CD4-positive, alpha-beta T cell (primary cell): ENCODE data around the gene GPATCH2L. TPM values are rescaled to one million over a fixed set of nuclear protein-coding genes. Genes with fewer than 3 reads are reported as not detected.

ENCODE experiments used
- ATAC-seq: fragments of 200-7000 bp; cut with Tn5 transposase; one replicate; pipeline ENCODE4 v1.10.0; 2022; ENCODE audit warnings: mild to moderate bottlenecking; ENCODE audit not compliant: poor library complexity
- CTCF ChIA-PET: fragments of 350-600 bp; sonication (Branson Sonifier 250); formaldehyde crosslinking; loops from one replicate; lab custom pipeline; 2021; ENCODE audit warnings: antibody characterized with exemption, inconsistent platforms; lab: Charles Lee
- POLR2A ChIA-PET: fragments of 350-600 bp; sonication (Branson Sonifier 250); formaldehyde crosslinking; loops from one replicate; lab custom pipeline; 2021; ENCODE audit warnings: antibody characterized with exemption, inconsistent platforms; lab: Charles Lee
- DNase-seq, 14 experiments: peaks; one replicate each; pipeline ENCODE4 v3.0.0-alpha.2; 2013 to 2020; ENCODE audit warnings: mixed read lengths in 2 of 14
- H3K27ac ChIP-seq, 2 donors: one replicate each; pipeline versions ENCODE4 v1.5.1 to v1.7.0; 2013; ENCODE audit warnings: low read length in 2 of 2, low read depth in 1 of 2, mild to moderate bottlenecking in 1 of 2
- H3K27me3 ChIP-seq, 2 experiments: 1 replicate in 1 of 2; 2 replicates in 1 of 2; pipeline versions ENCODE4 v1.6.1 to v1.7.0; 2013; ENCODE audit warnings: low read length in 2 of 2, control low read depth in 1 of 2, mild to moderate bottlenecking in 1 of 2, moderate library complexity in 1 of 2; ENCODE audit not compliant: insufficient read depth in 2 of 2, control insufficient read depth in 1 of 2
- H3K36me3 ChIP-seq: one replicate; pipeline ENCODE4 v1.6.1; 2013; ENCODE audit warnings: low read length, control low read depth; ENCODE audit not compliant: insufficient read depth
- H3K4me1 ChIP-seq: one replicate; pipeline ENCODE4 v1.6.1; 2013; ENCODE audit warnings: low read length, control low read depth; ENCODE audit not compliant: insufficient read depth
- H3K4me3 ChIP-seq: one replicate; pipeline ENCODE4 v1.5.1; 2013; ENCODE audit warnings: mild to moderate bottlenecking, low read length, moderate library complexity
- H3K9me3 ChIP-seq, 2 experiments: 1 replicate in 1 of 2; 2 replicates in 1 of 2; pipeline versions ENCODE4 v1.6.1 to v1.7.0; 2013; ENCODE audit warnings: low read length in 2 of 2, mild to moderate bottlenecking in 2 of 2, control low read depth in 1 of 2, moderate library complexity in 1 of 2; ENCODE audit not compliant: control insufficient read depth in 1 of 2, insufficient read depth in 1 of 2
- H3K27ac Mint-ChIP-seq: one replicate; pipeline ENCODE4 v1.8.0; 2020; ENCODE audit warnings: mixed read lengths
- H3K27me3 Mint-ChIP-seq: one replicate; pipeline ENCODE4 v1.8.0; 2021; ENCODE audit warnings: mixed read lengths
- H3K36me3 Mint-ChIP-seq: one replicate; pipeline ENCODE4 v1.8.0; 2021; ENCODE audit warnings: low read depth, mixed read lengths
- H3K4me1 Mint-ChIP-seq: one replicate; pipeline ENCODE4 v1.8.0; 2021; ENCODE audit warnings: low read depth, mixed read lengths
- H3K4me3 Mint-ChIP-seq: one replicate; pipeline ENCODE4 v1.8.0; 2020; ENCODE audit warnings: mild to moderate bottlenecking, mixed read lengths
- H3K9me3 Mint-ChIP-seq: one replicate; pipeline ENCODE4 v1.8.0; 2020; ENCODE audit warnings: mixed read lengths
- CTCF ChIP-seq: fragments of 200-600 bp; IDR thresholded peaks from one replicate; pipeline ENCODE4 v1.8.0; 2022; ENCODE audit warnings: antibody characterized with exemption, mild to moderate bottlenecking
- intact Hi-C, 2 experiments: fragments of 100-400 bp; cut with DNase I in 1 of 2; cut with micrococcal nuclease in 1 of 2; formaldehyde crosslinking; loops; one replicate each; pipeline versions ENCODE4 v1.15.1 to v1.9.0; 2023 to 2025; cut with DNase I, micrococcal nuclease
- total RNA-seq, 174 experiments: library from RNA in 2 of 174; stranded (reverse) in 2 of 174; gene quantifications; one replicate each; pipeline ENCODE4 v1.2.3 and lab custom pipeline; 2021 to 2026

The GPATCH2L gene
- total RNA-seq, 2 experiments from 2014 or later: 56.0 to 61.5 TPM

DNA sequence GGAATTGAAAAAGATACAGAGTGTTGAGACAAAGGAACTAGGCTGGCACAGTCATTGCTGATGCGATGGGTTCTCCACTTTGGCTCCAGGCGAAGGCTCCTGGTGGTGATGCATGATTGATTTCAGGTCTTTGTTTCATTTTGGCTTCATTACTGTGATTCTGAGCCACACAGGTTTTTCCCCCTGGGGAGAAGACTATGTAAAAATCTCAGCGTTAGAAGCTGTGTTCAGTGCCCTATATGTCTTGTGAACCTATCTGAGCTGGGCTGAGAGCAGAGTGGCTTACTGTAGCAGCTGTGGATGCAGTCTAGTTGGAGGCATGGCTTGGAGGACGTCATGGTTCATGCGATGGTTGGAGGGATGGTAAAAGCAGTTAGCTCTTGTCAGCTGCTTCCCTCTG is 54.0 kb downstream of the GPATCH2L start:
- no peak for ATAC-seq
- POLR2A ChIA-PET: no interaction called here
- no peak overlapping the region for H3K27ac Mint-ChIP-seq
- no peaks in the 10 kb centered on the region for H3K4me1 ChIP-seq
- no peak overlapping the region for H3K4me3 ChIP-seq
- H3K27me3 ChIP-seq: no peaks in the 10 kb centered on the region
- no peak for DNase-seq
- H3K9me3 ChIP-seq: no peaks in the 10 kb centered on the region
- no peak for TF ChIP-seq CTCF
- no peak overlapping the region for H3K27ac ChIP-seq
- peaks cover 52% of the 10 kb centered on the region for H3K36me3 Mint-ChIP-seq
- H3K36me3 ChIP-seq: peaks cover 32% of the 10 kb centered on the region
- no peak overlapping the region for H3K4me3 Mint-ChIP-seq
- intact Hi-C loops: no loop called here
- no peaks in the 10 kb centered on the region for H3K4me1 Mint-ChIP-seq
- no peaks in the 10 kb centered on the region for H3K9me3 Mint-ChIP-seq
- no peaks in the 10 kb centered on the region for H3K27me3 Mint-ChIP-seq
- CTCF ChIA-PET: no interaction called here

GRCh38 chr14:76208340-76208739 is 56.6 kb downstream of the GPATCH2L start:
- Histone ChIP-seq H3K36me3 (peaks cover 6% of the 10 kb centered on the region), H3K4me3 (no peak overlapping the region), H3K4me1 (no peaks in the 10 kb centered on the region), H3K9me3 (no peaks in the 10 kb centered on the region), H3K27me3 (no peaks in the 10 kb centered on the region), H3K27ac (no peak overlapping the region)
- ChIA-PET POLR2A (no interaction called here), CTCF (no interaction called here)
- Mint-ChIP-seq H3K9me3 (peaks cover 8% of the 10 kb centered on the region), H3K4me3 (no peak overlapping the region), H3K36me3 (peaks cover 25% of the 10 kb centered on the region), H3K4me1 (no peaks in the 10 kb centered on the region), H3K27ac (no peak overlapping the region), H3K27me3 (no peaks in the 10 kb centered on the region)
- intact Hi-C loops: no loop called here
- ATAC-seq: no peak
- no peak for DNase-seq
- TF ChIP-seq CTCF: no peak

- Histone ChIP-seq H3K4me3 (no peak overlapping the region), H3K27ac (no peak overlapping the region), H3K27me3 (no peaks in the 10 kb centered on the region), H3K36me3 (no peaks in the 10 kb centered on the region), H3K4me1 (no peaks in the 10 kb centered on the region), H3K9me3 (no peaks in the 10 kb centered on the region)
- intact Hi-C loops: no loop called here
- no peaks in the 10 kb centered on the region for H3K4me1 Mint-ChIP-seq
- ATAC-seq (no peak), DNase-seq (no peak)
- no peak overlapping the region for H3K4me3 Mint-ChIP-seq
- ChIA-PET POLR2A (no interaction called here), CTCF (no interaction called here)
- H3K36me3 Mint-ChIP-seq: no peaks in the 10 kb centered on the region
- H3K27ac Mint-ChIP-seq: no peak overlapping the region
- no peak for TF ChIP-seq CTCF
- no peaks in the 10 kb centered on the region for H3K27me3 Mint-ChIP-seq
- peaks cover 11% of the 10 kb centered on the region for H3K9me3 Mint-ChIP-seq
Observed at GRCh38 chr14:76212242-76212641, 60.5 kb downstream of the GPATCH2L start.
